ENCODE results near the gene FCRL5.

GRCh38 chr1:157551694-157552693 is at the start of gene FCRL5:
- TF ChIP-seq CTCF (IDR thresholded peaks at IDR 0.05; ENCODE audit: insufficient read depth, low read depth, low read length), result no peak
- no peak for TF ChIP-seq EZH2 (IDR thresholded peaks at IDR 0.05; ENCODE audit: insufficient read depth, low read length)
